Esophagus (tissue), 2 donors: ENCODE data around the gene ZYX. TPM values are rescaled to one million over a fixed set of nuclear protein-coding genes. Genes with fewer than 3 reads are reported as not detected.

Experiments used
- H3K27ac ChIP-seq, 2 donors: one replicate each; pipeline ENCODE4 v1.5.1; 2013; ENCODE audit warnings: low read depth in 2 of 2, mild to moderate bottlenecking in 2 of 2, inconsistent platforms in 1 of 2, low read length in 1 of 2, moderate library complexity in 1 of 2
- H3K27me3 ChIP-seq, 2 donors: one replicate each; pipeline ENCODE4 v1.6.1; 2013; ENCODE audit warnings: low read length in 2 of 2, control low read depth in 1 of 2, mild to moderate bottlenecking in 1 of 2; ENCODE audit not compliant: insufficient read depth in 2 of 2, control insufficient read depth in 1 of 2
- H3K36me3 ChIP-seq, 2 donors: one replicate each; pipeline ENCODE4 v1.6.1; 2013; ENCODE audit warnings: low read length in 1 of 2; ENCODE audit not compliant: control insufficient read depth in 2 of 2, insufficient read depth in 2 of 2
- H3K4me1 ChIP-seq, 2 donors: one replicate each; pipeline ENCODE4 v1.6.1; 2013; ENCODE audit warnings: low read length in 1 of 2; ENCODE audit not compliant: control insufficient read depth in 2 of 2, insufficient read depth in 2 of 2
- H3K4me3 ChIP-seq, 2 donors: one replicate each; pipeline ENCODE4 v1.5.1; 2013; ENCODE audit warnings: low read length in 2 of 2, mild to moderate bottlenecking in 2 of 2, low read depth in 1 of 2, moderate library complexity in 1 of 2
- H3K9me3 ChIP-seq, 2 donors: one replicate each; pipeline ENCODE4 v1.6.1; 2013; ENCODE audit warnings: mild to moderate bottlenecking in 2 of 2, low read depth in 1 of 2, low read length in 1 of 2, moderate library complexity in 1 of 2; ENCODE audit not compliant: control insufficient read depth in 2 of 2, insufficient read depth in 1 of 2
- WGBS, 2 donors: extraction: QIAGEN DNeasy Blood & Tissue Kit; methylation state at CpG; one replicate each; pipeline ENCODE4 v1.1.7; 2013; 5-methylcytosine and 5-hydroxymethylcytosine counted together
- polyA plus RNA-seq, 2 donors: library from polyadenylated mRNA; stranded (reverse); fragments of 200-250 nt; gene quantifications; one replicate each; pipeline ENCODE4 v1.2.3, GENCODE V29; 2013
- donor health status: healthy with polysubstance abuse.
- donor health status: Bipolar disorder and iron deficiency.

The ZYX gene
- polyA plus RNA-seq, 2 donors: 62.7 to 92.3 TPM

DNA sequence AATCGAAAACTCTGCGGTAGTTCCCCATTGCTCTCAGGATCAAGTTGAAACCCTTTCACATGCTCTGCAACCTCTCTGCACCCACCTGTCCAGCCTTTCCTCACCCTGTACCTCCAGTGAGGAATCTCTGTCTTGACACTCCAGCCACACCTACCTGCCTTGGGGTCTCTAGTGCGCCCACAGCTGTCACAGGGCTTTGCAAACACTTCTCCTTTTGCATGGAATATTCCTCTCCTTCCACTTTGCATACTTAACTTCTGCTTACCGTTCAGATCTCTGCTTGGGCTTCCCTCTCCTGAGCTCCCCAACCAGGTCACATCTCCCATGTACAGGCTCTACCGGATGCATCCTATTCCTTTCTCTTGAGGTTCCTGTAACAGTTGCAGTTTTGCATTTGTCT is 6.6 kb upstream of the ZYX start:
- no peak overlapping the region for H3K27ac ChIP-seq
- no peaks in the 10 kb centered on the region for H3K9me3 ChIP-seq
- 86 to 89% methylated on average over 5 of the region's 5 CpGs for WGBS, 2 donors
- H3K4me1 ChIP-seq: peaks cover 3% of the 10 kb centered on the region in 2 donors
- H3K27me3 ChIP-seq: no peaks in the 10 kb centered on the region
- H3K36me3 ChIP-seq: no peaks in the 10 kb centered on the region
- no peak overlapping the region for H3K4me3 ChIP-seq

DNA sequence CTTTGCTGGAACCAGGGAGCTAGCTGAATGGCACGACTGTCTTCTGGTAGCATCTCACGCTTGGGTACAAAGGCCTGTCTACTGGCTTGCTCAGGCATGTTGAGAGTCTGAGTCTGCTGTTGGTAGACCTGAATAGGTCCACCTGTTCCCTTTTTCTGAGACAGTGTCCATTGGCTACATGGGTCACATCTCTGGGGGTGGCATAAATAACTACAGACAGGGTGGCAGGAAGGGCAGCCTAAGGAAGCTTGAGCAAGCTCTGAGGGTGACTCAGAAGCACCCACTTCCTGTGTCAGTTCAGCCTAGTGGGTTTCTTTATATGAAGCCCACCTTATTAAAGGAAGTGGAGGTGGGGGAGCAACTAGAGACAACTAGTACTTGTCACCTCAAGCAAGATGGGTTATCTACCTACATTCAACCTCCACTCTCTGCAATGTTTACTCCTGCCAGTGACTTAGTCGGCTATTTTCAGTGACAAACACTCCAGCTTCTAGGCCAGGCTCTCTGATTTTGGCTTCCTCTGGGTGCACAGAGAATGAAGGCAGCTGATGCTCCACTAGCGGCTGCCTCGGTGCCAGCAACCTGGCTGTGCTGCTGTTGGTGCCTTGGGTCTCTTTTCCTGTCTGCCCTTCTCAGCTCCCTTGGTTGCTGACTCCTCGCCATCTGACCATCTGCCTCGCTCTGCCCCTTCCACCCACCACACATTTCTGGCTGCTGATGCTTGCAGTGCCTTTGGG is 5.7 kb upstream of the ZYX start:
- Histone ChIP-seq H3K36me3 (no peaks in the 10 kb centered on the region), H3K27ac (peak overlapping the region; percentile 26 to 63), H3K4me3 (no peak overlapping the region), H3K4me1 (peaks cover 3% of the 10 kb centered on the region in 2 donors), H3K27me3 (no peaks in the 10 kb centered on the region), H3K9me3 (no peaks in the 10 kb centered on the region)
- WGBS, 2 donors: 68 to 73% methylated on average over 7 of the region's 7 CpGs

DNA sequence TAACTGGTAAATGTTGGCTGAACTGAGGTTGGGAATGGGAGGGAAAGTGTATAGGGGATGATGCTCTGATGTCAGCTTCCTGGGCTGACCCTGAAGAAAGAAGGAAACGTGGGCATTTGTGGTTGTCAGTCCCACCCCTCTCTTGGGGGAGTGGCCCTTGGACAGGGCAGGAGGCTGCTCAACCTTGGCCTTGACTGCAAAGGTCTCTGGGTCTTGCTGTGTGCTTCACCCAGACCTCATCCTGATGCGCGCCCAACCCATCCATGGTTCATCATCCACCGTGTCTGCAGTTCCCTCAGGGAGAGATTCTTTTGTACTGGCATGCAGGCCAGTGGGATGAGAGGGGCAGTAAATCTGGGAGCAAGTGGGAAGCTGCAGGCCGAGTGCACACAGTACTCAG is 4.7 kb upstream of the ZYX start:
- H3K9me3 ChIP-seq: no peaks in the 10 kb centered on the region
- no peaks in the 10 kb centered on the region for H3K27me3 ChIP-seq
- H3K27ac ChIP-seq: no peak overlapping the region
- no peak overlapping the region for H3K4me3 ChIP-seq
- 70 to 80% methylated on average over 5 of the region's 5 CpGs for WGBS, 2 donors
- peaks cover 3% of the 10 kb centered on the region in 2 donors for H3K4me1 ChIP-seq
- H3K36me3 ChIP-seq: no peaks in the 10 kb centered on the region

DNA sequence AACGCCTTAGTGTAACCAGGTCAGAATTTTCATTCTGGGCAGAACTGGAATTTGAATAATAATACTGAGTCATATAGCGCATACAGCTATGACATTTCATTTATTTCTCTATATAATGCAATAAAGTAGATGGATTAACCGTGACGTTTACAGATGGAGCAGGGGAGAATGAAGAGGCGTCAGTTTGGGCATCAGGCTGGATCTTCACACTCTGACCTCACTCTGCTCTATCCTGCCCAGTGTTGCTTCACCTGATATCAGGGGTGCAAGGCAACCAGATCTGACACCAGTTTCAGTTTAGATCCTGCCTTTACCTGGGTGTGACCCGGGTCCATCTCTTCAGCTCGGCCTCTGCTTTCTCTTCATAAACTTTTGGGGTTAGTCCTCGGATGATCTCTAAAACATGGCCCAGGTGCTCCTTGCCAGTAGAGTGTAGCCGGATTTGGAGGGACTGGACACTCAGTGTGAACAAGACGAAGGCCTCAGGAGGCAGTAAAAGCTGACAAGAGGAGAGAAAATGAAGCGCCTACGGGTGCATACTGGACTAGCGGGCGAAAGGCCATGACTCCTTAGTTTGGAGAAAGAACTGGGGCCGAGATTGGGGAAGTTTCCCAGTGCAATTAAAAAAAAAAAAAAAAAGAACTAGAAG is 1.4 kb upstream of the ZYX start:
- WGBS, 2 donors: 15 to 20% methylated on average over 15 of the region's 15 CpGs
- H3K27ac ChIP-seq: peak overlapping the region; percentile 98 to 99
- H3K4me3 ChIP-seq: peak overlapping the region; percentile 79 to 89
- no peaks in the 10 kb centered on the region for H3K27me3 ChIP-seq
- peaks cover 13 to 18% of the 10 kb centered on the region in 2 donors for H3K4me1 ChIP-seq
- peaks cover 0 to 3% of the 10 kb centered on the region in 2 donors for H3K36me3 ChIP-seq
- H3K9me3 ChIP-seq: no peaks in the 10 kb centered on the region

DNA sequence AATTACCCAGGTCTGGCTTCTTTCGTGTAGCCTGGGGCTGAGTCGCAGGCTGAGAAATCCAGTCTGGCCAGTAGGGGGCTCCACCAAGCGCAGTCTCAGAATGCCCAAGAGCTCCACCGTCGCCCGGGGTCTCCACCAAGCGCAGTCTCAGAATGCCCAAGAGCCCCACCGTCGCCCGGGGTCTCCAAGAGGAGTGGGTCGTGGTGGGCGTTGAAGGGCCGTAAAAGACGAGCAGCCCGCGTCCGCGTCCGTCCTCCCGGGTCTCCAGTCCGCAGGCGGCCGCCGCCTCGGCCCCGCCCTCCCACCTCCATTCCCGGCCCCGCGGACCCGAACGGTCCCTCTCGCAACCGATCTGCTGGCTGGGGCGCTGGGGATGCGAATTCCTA is 892 bp upstream of the ZYX start:
- Histone ChIP-seq H3K4me3 (peak overlapping the region; percentile 79 to 89), H3K36me3 (peaks cover 0 to 3% of the 10 kb centered on the region in 2 donors), H3K27me3 (no peaks in the 10 kb centered on the region), H3K4me1 (peaks cover 13 to 20% of the 10 kb centered on the region in 2 donors), H3K27ac (peak overlapping the region; percentile 98 to 99), H3K9me3 (no peaks in the 10 kb centered on the region)
- WGBS, 2 donors: 0% methylated on average over 34 to 35 of the region's 35 CpGs

DNA sequence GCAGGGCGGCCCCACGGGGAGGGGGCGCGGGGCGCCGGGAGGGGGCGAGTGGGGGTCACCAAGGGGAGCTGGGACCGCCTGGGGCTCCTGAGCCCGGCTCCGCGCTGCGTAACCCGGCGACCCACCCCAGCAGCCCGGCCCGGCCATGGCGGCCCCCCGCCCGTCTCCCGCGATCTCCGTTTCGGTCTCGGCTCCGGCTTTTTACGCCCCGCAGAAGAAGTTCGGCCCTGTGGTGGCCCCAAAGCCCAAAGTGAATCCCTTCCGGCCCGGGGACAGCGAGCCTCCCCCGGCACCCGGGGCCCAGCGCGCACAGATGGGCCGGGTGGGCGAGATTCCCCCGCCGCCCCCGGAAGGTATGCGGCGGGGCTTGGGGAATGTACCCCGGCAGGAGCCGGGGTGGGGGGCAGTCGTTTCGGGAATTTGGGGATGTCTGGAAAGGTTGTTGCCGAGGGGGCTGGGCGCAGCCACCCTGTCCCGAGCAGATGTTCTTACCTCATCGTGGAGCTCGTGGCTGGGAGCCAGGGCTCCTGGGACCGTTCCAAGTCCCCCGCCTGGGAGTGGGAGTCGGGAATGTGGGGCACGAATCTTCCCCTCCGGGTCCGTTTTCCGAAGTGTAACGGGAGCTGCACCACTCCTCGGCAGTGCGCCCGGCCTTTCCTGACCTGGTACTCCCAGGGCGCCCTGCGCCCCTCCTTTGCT is 431 bp downstream of the ZYX start:
- 1 to 2% methylated on average over 45 to 64 of the region's 64 CpGs for WGBS, 2 donors
- Histone ChIP-seq H3K4me3 (peak overlapping the region; percentile 79 to 89), H3K27me3 (no peaks in the 10 kb centered on the region), H3K9me3 (no peaks in the 10 kb centered on the region), H3K36me3 (peaks cover 0 to 3% of the 10 kb centered on the region in 2 donors), H3K27ac (peak overlapping the region; percentile 98 to 99), H3K4me1 (peaks cover 17 to 29% of the 10 kb centered on the region in 2 donors)

DNA sequence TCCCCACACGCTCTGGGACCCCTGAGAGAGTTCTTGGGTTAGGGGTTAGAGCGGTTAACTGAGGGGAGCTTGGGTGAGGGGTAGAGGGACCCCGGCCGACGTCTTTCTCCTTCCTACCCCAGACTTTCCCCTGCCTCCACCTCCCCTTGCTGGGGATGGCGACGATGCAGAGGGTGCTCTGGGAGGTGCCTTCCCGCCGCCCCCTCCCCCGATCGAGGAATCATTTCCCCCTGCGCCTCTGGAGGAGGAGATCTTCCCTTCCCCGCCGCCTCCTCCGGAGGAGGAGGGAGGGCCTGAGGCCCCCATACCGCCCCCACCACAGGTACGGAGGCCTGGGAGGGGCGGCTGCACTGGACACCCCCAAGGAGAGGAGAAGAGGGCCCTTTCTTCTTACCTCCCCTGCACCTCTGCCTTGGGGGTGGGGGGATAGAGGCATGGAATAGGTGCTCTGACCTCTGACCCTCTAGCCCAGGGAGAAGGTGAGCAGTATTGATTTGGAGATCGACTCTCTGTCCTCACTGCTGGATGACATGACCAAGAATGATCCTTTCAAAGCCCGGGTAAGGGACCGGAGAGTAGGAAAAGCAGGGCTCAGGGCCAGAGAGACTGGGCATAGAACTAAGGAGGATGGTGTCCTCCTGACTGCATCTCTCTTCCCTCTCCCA is 1.1 kb downstream of the ZYX start:
- WGBS, 2 donors: 26 to 45% methylated on average over 17 to 21 of the region's 21 CpGs
- H3K9me3 ChIP-seq: no peaks in the 10 kb centered on the region
- H3K4me1 ChIP-seq: peaks cover 17 to 29% of the 10 kb centered on the region in 2 donors
- H3K27ac ChIP-seq: peak overlapping the region; percentile 98 to 99
- peaks cover 0 to 3% of the 10 kb centered on the region in 2 donors for H3K36me3 ChIP-seq
- H3K4me3 ChIP-seq: peak overlapping the region; percentile 79 to 89
- H3K27me3 ChIP-seq: no peaks in the 10 kb centered on the region

DNA sequence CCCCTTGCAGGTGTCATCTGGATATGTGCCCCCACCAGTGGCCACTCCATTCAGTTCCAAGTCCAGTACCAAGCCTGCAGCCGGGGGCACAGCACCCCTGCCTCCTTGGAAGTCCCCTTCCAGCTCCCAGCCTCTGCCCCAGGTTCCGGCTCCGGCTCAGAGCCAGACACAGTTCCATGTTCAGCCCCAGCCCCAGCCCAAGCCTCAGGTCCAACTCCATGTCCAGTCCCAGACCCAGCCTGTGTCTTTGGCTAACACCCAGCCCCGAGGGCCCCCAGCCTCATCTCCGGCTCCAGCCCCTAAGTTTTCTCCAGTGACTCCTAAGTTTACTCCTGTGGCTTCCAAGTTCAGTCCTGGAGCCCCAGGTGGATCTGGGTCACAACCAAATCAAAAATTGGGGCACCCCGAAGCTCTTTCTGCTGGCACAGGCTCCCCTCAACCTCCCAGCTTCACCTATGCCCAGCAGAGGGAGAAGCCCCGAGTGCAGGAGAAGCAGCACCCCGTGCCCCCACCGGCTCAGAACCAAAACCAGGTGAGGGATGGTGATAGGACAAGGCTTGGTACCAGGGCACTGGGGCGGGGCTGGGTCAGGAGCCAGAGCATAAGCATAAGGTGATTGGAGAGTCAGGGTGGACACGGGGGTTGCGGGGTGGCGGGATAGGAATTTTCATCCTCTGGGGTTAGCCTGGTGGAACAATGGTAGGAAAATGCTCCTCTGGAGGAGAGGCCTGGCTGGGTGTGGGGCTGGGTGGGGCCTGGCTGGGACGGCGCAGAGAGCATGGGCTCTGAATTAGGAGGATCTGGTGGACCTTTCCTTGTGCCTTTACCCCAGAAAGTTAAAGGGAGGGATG is 1.9 kb downstream of the ZYX start:
- Histone ChIP-seq H3K4me3 (peak overlapping the region; percentile 79 to 89), H3K27me3 (no peaks in the 10 kb centered on the region), H3K36me3 (peaks cover 0 to 8% of the 10 kb centered on the region in 2 donors), H3K27ac (peak overlapping the region; percentile 98 to 99), H3K9me3 (no peaks in the 10 kb centered on the region), H3K4me1 (peaks cover 17 to 34% of the 10 kb centered on the region in 2 donors)
- WGBS, 2 donors: 76 to 77% methylated on average over 15 of the region's 15 CpGs

DNA sequence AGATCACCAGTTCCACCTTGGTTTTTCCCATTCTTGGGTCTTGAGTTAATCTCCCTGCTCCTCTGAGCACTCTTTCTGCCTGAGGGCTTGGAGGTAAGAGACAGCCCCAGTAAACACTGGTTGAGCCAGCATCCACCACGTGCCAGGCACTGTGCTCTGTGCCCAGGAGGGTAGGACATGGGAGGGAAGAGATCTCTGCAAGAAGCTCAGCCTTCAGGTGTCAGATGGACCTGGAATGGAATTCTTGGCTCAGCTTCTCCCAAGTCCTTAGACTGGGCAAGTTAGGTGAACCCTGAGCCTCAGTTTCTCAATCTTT is 2.5 kb downstream of the ZYX start:
- Histone ChIP-seq H3K27ac (peak overlapping the region; percentile 52 to 98), H3K36me3 (peaks cover 0 to 12% of the 10 kb centered on the region in 2 donors), H3K9me3 (no peaks in the 10 kb centered on the region), H3K27me3 (no peaks in the 10 kb centered on the region), H3K4me3 (peak overlapping the region in 1 of 2 donors; percentile 79), H3K4me1 (peaks cover 17 to 34% of the 10 kb centered on the region in 2 donors)
- 37 to 53% methylated on average over 1 of the region's 1 CpG for WGBS, 2 donors
